ENCODE data around the gene S1PR2.
"Not testable (repeated sequence)": the region's sequence is repeated elsewhere in the genome, so short reads cannot be mapped to it uniquely, and the experiment has no call there.

The S1PR2 gene

DNA sequence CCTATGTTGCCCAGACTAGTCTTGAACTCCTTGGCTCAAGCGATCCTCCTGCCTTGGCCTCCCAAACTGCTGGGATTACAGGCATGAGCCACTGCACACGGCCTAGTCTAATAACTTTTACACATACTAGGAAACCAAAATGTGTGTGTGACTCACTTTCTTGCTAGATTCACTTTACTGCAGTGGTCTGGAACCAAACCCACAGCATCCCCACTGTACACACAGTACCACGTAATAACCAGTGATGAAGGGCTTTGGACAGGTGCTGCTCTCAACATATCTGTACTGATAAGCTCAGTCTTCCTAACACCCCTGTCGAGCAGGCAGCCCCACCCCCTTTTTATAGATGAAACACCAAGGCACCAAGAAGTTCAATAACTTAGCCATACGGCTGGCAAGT, 41.5 kb downstream of the S1PR2 start:
- DNase-seq, result peak; percentile 39

DNA sequence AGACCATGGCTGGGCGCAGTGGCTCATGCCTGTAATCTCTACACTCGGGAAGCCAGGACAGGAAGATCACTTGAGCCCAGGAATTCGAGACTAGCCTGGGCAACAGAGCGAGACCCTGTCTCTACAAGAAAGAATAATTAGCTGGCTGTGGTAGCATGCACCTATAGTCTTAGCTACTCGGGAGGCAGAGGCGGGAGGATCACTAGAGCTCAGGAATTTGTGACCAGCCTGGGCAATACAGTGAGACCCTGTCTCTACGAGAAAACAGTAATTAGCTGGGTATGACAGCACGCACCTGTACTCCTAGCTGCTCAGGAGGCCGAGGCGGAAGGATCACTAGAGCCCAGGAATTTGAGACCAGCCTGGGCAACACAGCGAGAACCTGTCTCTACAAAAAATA, 43.8 kb downstream of the S1PR2 start:
- DNase-seq, result no peak

DNA sequence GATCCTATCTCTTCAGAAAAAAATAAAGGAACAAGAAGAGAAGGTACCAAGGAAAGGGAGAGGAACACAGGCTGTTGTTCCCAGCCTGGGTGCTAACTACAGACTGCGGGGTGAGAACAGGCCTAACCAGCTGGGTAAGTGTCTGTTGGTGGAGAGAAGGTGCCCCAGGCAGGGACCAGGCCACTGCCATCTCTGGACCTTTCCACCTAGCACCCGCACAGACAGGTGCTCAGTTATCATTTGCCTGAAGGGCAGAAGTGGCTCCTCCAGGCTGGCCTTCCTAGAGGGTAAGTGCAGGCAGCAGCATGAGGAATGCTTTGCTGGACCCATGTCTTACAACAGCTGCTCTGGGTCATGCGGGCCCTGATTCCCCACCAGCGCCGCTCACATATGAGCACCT, 46.5 kb downstream of the S1PR2 start:
- no peak for DNase-seq

DNA sequence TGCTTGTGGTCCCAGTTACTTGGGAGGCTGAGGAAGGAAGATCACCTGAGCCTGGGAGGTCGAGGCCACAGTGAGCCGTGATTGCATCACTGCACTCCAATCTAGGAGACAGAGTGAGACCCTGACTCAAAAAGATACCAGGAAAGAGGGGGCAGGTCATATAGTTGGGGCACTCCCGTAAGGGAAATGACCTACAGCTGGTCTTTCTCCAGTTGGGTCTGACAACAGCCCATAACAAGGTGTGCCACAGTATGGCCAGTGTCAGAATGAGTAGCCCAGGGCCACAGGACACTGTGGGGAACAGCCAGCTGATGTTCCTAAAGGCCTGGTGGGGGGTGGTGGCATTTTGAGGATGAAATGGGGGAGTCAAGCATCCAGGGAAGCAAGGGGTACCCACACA, 47.2 kb downstream of the S1PR2 start:
- no peak for DNase-seq

DNA sequence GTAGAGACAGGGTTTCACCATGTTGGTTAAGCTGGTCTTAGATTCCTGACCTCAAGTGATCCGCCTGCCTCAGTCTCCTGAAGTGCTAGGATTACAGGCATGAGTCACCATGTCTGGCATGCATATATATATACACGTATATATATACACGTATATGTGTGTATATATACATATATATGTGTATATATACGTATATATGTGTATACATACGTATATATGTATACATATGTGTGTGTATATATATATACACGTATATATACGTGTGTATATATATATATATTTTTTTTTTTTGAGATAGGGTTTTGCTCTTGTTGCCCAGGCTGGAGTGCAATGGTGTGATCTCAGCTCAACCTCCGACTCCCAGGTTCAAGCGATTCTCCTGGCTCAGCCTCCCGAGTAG, 48.3 kb downstream of the S1PR2 start:
- DNase-seq, result no peak

DNA sequence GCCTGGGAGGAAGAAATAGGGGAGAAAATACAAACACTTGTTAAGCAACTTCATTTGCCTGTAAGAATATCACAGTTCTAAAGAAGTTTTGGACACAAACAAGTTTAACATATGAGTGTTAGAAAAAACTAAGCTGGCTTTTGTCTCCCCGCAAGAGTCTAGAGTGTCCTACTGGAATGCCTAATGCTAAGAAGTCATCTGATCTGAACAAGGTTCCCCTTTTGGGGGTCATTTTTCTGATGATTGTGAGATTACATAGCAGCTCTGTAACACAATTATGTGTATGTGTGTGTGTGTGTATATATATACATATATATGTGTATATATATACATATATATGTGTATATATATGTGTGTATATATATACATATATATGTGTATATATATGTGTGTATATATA, 49.1 kb downstream of the S1PR2 start:
- no peak for DNase-seq

DNA sequence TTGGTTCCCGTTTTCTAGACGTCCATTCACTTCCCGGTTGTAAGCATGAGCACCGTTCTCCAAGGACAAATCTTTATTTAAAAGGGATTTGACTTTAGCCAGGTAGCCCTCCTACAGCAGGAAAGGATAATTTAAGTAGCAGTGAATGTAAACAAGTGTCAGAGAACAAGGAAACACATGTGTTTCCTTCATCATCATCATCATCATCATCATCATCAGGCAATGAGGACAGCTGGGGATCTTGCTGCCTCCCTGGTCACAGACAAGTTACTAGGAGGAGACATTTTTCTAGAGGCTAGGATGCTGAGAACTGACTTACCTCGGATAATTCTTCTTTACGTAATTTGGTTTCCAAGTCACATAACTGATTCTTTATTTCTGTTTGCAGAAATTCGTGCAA, 50.7 kb downstream of the S1PR2 start:
- DNase-seq, result no peak

DNA sequence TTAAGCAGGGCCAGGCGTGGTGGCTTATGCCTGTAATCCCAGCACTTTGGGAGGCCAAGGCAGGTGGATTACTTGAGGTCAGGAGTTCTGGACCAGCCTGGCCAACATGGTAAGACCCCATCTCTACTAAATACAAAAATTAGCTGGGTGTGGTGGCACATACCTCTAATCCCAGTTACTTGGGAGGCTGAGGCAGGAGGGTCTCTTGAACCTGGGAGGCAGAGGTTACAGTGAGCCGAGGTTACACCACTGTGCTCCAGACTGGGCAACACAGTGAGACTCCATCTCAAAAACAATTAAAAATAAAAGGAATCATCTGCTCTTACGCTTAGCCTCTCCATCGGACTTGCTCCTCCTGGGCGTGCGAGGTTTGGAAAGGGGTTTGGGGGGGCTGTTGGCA, 51.1 kb downstream of the S1PR2 start:
- DNase-seq, result not testable (repeated sequence)

DNA sequence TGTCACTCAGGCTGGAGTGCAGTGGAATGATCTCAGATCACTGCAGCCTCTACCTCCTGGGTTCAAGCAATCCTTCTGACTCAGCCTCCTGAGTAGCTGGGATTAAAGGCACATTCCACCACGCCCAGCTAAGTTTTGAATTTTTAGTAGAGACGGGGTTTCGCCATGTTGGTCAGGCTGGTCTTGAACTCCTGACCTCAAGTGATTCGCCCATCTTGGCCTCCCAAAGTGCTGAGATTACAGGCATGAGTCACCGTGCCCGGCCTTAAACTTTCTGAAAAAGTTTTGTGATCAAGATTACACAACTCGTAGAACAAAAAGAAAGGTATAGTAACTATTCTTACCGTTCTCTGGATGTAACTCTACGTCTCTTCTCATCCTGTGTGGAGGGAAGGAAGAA, 57.6 kb downstream of the S1PR2 start:
- no peak for DNase-seq
